ENCODE results near the gene RAB9A.
A peak's percentile ranks its signal among the peaks of the same experiment; 100 is the strongest.

Gene RAB9A

GRCh38 chrX:13752141-13752540 is 63.2 kb downstream of the RAB9A start:
- DNase-seq = no peak

- no peak for DNase-seq
These were observed 63.7 kb downstream of the RAB9A start for GRCh38 chrX:13752646-13753045.

GRCh38 chrX:13754765-13755164 is 65.8 kb downstream of the RAB9A start:
- DNase-seq = no peak

GRCh38 chrX:13755254-13755653 is 66.3 kb downstream of the RAB9A start:
- peak; percentile 34 for DNase-seq

- no peak for DNase-seq
These were observed 67.5 kb downstream of the RAB9A start for GRCh38 chrX:13756381-13756780.

GRCh38 chrX:13759152-13759718 is 70.3 kb downstream of the RAB9A start:
- DNase-seq = no peak
